Upper lobe of left lung (tissue), 4 donors: Measurements from ENCODE around the gene ADGRL3.

Experiments used
- CTCF ChIP-seq, 6 experiments: fragments of 450-650 bp in 4 of 6; fragments of 200-600 bp in 2 of 6; sonication (generic) in 2 of 6; IDR thresholded peaks; one replicate each; pipeline ENCODE4 v1.5.1; 2016 to 2019; ENCODE audit warnings: antibody characterized with exemption in 6 of 6
- POLR2A ChIP-seq, 4 donors: fragments of 450-650 bp; IDR thresholded peaks; one replicate each; pipeline ENCODE4 v1.5.1; 2016 to 2017; ENCODE audit warnings: antibody characterized with exemption in 4 of 4, mild to moderate bottlenecking in 2 of 4
- POLR2AphosphoS5 ChIP-seq, 2 donors: sonication (generic); formaldehyde crosslinking; IDR thresholded peaks; one replicate each; pipeline ENCODE4 v1.5.1; 2017; ENCODE audit warnings: antibody characterized with exemption in 2 of 2

GRCh38 chr4:62075521-62075920 lies 875.4 kb downstream of the ADGRL3 start:
- TF ChIP-seq CTCF (IDR thresholded peaks at IDR 0.05), result no peak
- TF ChIP-seq POLR2A (IDR thresholded peaks at IDR 0.05), result no peak
- TF ChIP-seq POLR2AphosphoS5 (IDR thresholded peaks at IDR 0.05), result no peak
